HEK293T (cell line): ENCODE data around the gene ATG2B.

Experiments
- ARNT ChIP-seq: fragments of 450-650 bp; IDR thresholded peaks from 2 replicates; pipeline ENCODE4 v1.6.1; 2017; ENCODE audit warnings: mild to moderate bottlenecking
- BHLHE40 ChIP-seq: fragments of 450-650 bp; IDR thresholded peaks from 2 replicates; pipeline ENCODE4 v1.6.1; 2016; ENCODE audit warnings: mild to moderate bottlenecking, moderate library complexity, borderline replicate concordance
- ELF4 ChIP-seq: fragments of 450-650 bp; IDR thresholded peaks from 2 replicates; pipeline ENCODE4 v1.6.1; 2017; ENCODE audit warnings: antibody characterized with exemption
- FOXK2 ChIP-seq: fragments of 450-650 bp; IDR thresholded peaks from 2 replicates; pipeline ENCODE4 v1.6.1; 2016; ENCODE audit warnings: mild to moderate bottlenecking
- LEF1 ChIP-seq: fragments of 450-650 bp; IDR thresholded peaks from 2 replicates; pipeline ENCODE4 v1.6.1; 2017; ENCODE audit warnings: mild to moderate bottlenecking, borderline replicate concordance
- NFRKB ChIP-seq: fragments of 450-650 bp; IDR thresholded peaks from 2 replicates; pipeline ENCODE4 v1.6.1; 2016; ENCODE audit warnings: mild to moderate bottlenecking, moderate library complexity
- SP1 ChIP-seq: fragments of 450-650 bp; IDR thresholded peaks from 2 replicates; pipeline ENCODE4 v1.6.1; 2017
- TARDBP ChIP-seq: fragments of 450-650 bp; IDR thresholded peaks from 2 replicates; pipeline ENCODE4 v1.6.1; 2016
- ZNF384 ChIP-seq: fragments of 450-650 bp; IDR thresholded peaks from 2 replicates; pipeline ENCODE4 v1.6.1; 2016

GRCh38 chr14:96263347-96264199, 99.6 kb downstream of the ATG2B start:
- TF ChIP-seq SP1 (no peak), ELF4 (no peak), BHLHE40 (no peak), ZNF384 (no peak), LEF1 (no peak), ARNT (no peak), NFRKB (no peak), FOXK2 (no peak), TARDBP (no peak)
